Fibroblast of skin of left biceps (primary cell): ENCODE results near the gene MN1.

Source experiments
- DNase-seq, 2 experiments: peaks; one replicate each; pipeline ENCODE4 v3.0.0-alpha.2; 2013; ENCODE audit warnings: low read depth in 2 of 2

The MN1 gene

DNA sequence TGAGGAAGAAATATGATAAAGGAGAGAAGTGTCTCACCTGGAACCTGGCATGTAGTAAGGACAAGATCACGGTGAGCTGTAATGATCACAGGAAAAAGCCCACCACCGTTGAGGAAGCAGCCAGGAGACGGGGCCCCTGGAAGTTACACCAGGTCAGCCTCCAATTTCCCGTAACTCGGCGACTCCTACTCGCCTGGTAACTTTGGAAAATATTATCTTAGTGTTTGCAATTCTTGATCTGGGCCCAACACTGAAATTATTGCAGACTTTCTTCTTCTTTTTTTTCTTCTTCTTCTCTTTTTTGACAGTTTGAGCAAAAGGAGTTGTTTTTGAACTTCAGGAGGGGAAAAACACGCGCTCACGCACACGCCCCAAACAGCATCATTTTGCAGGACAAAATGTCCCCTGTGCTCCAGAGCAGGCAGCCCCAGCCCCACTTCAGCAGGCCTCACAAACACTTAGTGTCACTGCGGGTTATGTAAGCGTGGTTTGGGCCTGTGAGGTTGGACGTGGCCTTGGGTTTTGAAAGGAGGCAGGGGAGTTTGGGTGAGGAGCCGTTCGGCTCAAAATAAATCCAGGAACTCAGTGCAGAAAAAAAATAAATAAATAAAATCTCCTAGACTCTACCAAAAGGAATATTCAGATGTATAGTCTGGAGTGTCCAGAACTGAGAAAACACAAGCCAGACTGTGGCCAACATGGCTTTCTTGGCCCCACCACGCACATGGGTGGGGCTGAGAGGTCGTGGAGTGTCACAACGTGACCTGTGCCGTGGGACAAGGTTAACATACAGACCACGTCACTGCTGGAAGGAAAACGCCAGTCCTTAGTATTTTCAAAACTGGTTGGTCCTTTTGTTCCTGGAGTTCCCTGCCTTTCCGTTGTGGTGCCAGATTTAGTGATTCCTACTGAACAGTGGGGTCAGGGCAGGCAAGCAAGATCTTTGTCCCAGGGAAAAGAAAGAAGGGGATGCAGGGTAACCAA lies 26.3 kb upstream of the MN1 start:
- DNase-seq = no peak

DNA sequence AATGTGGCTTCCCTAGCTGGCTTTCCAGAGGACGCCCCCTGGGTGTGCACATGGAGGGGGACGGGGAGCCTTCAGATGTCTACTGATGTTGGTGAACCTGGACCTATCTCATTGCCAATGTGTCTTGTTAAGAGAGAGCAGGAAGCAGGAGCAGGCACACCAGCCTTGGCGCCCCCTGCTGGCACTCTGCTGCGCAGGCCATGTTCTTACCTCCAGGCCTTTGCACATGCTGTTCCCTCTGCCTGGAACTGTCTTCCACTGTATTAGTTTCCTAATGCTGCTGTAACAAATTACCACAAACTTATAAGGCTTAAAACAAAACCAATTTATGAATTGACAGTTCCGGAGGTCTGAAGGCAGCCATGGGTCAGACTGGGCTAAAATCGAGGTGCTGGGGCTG lies 23.6 kb upstream of the MN1 start:
- no peak for DNase-seq

DNA sequence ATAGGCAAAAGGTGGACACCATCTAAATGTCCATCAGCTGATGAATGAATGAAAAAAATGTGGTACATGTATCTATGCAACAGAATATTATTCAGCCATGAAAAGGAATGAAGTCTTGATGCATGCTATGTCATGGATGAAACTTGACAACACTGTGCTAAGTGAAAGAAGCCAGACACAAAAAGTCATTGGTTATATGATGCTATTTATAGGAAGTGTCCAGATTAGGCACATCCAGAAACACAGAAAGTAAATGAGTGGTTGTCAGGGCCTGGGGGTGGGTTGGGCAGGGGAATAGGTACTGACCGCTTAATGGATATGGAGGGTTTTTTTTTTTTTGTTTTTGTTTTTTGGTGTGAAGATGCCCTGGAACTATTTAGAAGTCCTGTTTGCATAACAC lies 21.7 kb upstream of the MN1 start:
- DNase-seq = no peak

DNA sequence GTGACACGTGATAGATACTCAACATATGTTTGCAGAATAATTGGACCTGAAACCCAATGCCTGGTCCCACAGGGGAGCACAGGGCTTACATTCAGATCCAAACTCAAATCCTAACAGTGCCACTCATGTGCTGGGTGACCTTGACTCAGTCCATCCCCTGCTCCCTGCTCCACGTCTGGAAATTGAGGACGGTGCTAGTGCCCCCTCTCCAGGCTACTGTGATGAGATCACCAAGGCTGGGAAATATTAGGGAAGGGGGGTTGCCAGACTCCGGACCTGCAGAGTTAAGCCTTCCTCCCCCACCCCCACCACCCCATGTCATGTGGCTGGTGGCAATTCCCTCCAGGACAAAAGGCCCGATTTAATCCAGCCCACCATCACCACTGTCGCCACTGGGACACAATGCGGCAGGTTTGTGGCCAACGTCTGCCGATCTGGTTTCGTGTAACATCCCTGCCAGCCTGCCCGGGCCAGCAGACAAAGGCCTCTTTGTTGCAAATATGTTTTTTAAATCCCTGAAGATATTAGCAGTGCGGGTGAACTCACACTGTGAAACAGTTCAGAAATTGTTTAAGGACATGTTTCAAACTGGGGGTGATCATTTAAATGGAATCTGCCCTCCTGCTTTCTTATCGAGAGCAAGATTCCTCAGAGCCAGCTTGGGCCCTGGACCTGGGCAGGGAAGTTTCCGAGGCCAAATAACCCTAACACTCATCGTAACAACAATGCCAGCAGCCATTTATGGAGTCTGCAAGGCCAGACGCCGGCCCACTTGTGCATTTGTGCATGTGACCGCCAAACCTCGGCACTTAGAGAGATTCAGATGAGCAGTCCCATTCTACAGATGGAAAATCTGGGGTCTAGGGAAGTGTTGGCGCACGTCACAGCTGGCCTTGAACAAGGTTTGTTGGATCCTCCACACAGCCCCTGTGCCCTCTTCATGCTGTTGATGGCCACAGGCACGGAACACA lies 19.6 kb upstream of the MN1 start:
- DNase-seq = no peak

DNA sequence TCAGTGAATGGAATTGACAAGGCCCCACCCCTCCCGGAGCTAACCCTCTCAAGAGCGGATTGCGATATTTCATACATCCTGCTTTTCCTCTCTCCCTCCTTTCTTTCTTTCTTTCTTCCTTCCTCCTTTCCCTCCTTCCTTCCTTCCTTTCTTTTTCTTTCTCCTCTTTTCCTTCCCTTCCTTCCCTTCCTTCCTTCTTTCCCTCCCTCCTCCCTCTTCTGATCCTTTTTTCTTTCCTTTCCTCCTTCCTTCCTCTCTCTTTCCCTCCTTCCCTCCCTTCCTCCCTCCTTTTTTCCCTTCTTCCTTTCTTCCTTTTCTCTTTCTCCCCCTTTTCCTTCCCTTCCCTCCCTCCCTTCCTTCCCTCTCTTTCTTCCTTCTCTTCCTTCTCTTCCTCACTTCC lies 15.0 kb upstream of the MN1 start:
- DNase-seq = no peak

DNA sequence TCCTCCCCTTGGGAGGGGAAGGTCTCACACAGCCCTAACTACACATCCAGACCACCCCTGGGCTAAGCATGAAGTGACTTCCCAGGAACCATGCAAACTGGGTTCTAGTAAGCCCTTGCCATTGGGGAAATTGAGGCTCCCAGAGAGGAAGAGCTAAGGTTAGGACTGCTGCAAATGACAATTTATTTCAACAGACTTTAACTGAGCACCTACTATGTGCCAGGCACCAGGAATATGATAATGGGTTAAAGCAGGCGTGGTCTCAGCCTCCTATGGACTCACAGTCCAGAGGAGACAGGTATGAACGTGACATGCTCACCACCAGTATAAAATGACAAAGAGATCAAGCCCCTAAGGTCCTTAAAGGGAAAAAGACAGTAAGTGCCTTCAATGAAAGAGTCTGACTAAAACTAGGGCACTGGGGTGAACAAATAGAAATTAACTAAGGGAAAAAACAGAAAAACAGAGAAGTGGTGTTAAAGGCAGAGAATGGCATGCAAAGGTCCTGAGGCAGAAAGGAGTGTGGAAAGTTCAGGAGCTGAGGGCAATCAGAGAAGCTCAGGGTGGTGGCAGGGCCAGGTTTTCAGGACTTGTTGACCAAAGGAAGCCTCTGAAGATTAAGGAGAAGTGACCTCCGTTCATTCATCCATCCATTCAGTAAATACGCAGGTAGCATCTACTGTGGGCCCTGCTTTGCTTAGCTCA lies 14.4 kb upstream of the MN1 start:
- DNase-seq = no peak

DNA sequence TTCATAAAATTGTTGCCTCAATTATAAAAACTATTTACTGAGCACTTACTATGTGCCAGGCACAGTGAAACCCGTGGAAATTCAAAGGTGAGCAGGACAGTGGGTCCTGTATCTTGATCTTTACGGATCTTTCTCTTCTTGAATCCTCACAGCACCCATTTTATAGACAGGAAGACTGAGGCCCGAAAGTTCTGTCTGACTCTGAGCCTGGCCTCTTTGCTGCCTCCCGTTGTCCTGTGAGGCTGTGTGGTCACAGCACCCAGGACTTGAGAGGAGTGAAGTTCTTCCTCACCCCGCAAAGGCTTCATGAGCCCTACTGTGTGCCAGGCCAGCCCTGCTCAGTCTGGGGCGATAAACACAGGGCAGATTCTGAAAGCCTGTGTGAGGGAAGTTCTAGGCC lies 13.4 kb upstream of the MN1 start:
- DNase-seq = no peak

DNA sequence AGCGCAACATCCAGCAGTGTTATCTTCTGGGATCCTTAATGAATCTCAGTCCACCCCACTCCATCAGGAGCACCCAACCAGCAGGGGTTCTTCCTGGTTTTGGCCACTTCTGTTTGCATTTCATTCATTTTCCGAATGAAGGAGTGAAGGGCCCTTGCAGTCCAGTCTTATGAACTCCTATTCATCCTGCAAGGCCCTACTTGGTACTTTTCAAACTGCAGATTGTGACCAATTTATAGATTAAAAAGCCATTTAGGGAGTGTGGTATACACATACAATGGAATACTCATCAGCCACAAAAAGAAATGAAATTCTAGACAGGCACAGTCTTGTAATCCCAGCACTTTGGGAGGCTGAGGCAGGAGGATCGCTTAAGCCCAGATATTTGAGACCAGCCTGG lies 10.2 kb upstream of the MN1 start:
- no peak for DNase-seq

DNA sequence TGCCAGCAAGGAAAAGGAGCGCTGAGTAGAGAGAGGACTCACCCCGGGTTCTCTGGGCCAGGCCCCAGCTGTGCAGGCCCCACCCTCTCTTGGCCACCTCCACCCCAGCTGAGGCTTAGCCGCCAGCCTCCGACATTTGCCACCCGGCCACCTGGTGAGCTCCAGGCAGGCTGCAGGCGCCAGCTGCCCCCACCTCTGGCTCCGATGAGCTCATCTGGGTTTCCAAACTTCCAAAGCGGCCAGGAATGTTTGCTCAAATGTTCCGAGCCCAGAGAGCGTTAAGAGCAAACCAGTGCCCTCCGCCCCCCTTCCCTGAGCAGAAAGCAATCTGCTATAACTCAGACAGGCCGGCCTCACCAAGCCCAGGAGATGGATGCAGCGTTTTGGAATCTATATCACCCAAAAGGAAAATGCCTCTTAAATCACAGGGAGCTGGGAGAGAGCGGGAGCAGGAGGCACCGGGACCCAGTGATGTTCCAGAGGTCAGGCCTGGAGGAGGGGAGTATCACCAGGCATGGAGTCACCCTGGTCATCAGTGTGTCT lies 9.1 kb upstream of the MN1 start:
- DNase-seq = no peak

DNA sequence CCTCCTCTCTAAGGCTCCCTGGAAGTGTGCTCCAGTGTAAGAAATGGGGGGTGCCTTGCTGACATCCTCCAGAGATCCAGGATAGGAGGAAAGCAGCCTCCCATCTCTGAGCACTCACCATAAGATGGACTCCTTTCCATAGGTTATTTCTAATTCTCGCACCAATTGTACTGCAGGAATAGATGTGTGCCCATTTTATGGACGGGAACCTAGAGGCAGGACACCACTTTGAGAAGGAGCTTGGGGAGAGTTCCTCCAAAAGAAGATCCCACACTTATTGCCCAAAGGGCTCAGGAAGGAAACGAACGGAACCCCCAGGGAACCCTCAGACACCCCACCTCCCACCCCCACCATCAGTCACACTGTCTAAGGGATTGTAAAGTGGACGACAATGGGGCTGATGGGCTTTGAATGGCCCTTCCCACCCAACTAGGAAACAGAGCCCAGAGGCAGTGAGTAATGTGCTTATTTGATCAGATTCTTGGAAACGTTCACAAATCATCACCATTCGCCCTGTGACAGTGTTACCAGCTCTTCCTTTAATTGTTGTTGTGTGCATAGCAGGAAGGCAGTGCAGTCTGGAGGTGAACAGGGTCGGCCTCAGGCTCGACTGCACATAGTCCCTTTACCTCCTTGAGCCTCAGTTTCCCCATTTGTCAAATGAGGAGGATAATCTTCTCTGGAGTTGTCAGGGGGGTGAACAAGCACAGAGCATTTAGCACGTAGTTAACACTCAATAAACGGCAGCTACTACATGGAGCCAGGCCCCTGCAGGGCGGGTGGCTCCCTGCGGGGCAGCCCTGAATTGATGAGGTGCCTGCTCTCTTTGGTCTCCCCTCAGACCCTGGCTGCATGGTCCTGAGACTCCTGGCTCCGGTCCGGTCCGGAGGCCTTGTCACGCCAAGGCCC lies 8.4 kb upstream of the MN1 start:
- DNase-seq = no peak

DNA sequence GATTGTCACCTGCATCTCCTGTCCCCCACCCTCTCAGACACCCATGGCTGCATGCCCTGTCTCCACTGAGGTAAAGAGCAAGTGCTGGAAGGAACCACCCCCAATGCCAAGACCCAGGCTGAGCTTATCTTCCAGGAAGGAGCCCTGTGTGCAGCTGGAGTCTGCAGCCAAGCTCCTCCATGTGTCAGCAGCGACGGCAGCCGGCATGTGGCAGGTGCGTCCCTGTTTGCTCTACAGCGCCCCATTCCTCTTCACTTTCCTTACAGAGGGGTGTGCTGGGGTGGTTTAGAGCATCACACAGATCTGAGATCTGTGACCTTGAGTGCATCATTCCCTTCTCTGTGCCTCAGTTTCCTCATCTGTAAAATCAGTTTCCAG lies 7.7 kb upstream of the MN1 start:
- no peak for DNase-seq

DNA sequence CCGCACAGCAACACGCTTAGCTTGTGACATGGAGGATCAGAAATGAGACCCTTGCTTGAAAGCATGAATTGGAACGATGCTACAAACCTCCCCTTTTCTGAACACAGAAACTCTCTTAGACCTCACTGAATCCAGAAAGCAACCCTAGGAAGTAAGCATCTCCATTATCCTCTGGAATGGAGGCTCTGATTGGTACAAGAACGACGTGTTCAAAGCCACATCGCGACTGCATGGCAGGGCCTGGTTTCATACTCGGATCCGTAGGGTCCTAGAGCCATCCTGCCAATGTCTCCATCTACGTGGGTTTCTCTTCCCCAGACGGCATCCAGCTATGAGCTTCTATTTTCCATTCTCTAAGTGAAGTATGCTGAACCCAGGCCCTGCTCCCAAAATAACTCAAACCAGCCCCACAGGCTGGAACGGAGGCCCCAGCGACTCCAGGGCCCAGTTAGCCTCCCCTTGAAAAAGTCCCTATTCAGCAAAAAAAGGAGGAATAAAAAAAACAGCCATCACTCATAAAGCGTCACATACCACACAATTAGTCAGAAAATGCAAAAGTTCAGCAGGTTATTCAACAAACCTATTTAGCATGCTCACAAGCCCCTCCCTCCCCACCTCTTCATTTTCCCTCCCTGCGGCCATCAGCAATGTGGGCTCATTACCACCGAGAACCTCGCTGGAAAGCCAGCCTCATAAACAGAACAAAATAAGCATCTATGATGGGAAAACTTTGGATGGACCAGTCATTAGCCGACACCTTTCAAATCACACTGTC lies 7.1 kb upstream of the MN1 start:
- DNase-seq = no peak

DNA sequence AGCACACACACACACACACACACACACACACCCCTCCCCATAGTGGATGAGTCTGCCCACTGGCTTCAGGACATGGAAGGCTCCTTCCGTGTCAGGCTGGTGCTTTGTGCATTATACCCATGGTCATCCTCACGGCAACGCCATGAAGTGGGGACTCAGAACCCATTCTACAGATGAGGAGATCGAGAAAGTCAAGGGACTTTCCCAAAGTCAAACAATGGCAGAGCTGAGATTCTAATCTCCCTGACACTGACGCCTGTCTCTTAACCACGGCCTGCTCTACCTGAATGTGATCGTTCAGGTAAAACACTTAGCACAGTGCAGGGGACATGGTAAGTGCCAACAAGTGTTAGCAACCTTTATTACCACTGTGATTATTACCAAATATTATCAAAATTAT lies 4.3 kb upstream of the MN1 start:
- DNase-seq = no peak

DNA sequence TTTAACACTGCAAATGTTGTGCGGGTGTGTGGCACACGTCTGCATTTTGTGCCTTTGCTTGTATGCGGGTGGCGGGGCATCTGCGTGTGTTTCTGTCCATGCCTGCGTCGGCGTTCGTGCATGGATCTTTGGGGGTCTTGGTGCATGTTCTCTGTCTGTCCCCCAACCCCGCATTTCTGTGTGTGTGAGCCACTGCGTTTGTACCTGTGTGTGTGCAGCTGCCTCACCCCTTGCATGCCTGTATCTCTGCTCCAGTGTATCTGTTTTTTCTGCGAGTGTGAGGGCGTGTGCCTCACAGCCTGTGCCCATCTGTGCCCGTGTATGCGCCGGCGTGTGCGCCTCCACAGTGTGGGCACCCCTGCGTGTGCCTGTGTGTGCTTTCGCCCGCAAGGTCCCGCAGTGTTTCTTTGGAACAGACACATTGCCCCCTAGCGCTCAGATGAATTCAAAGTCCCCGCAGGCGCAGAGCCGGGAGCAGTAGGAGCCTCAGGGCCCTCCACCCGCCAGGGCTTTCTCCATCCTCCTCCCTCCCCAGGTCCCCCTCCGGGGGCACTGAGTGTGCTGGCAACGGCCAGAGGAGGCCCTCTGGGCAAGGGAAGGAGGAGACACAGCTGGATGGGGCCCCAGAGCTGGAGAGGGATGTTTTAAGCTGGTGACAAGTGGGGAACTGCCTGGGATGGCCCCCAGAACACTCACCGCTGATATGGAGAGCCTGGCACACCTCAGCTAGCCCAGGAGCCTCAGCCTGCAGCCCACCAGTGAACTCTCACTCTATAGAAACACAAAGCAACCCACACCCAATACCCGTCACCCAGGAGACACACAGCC lies 3.1 kb upstream of the MN1 start:
- peak in 1 of 2 experiments; percentile 38 for DNase-seq

DNA sequence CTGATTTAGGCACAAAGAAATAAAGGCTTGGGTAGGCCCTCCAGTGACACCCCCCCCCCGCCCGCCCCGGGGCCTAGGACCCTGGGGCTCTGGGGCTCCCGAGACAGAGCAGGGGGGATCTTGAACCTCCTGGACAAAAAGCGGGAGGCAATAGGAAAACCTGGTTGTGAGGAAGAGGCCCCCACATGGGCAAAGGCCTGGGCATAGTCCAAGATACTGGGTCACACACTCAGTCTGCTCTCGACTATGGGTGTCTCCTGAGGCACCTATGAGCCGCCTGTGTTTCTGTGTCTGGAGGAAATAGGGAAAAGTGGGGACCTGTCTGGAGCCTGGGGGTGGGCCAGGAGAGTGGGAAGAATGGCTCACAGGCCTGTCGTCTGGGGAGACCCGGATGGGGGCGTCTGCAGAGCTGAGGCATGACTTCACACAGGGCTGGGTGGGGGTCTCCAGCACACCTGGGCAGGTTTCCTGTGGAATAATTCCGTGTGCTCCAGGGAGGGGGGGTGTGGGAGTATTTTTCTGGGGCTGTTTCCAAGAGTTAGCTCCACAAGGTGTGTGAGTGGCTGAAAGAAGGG lies 2.4 kb upstream of the MN1 start:
- no peak for DNase-seq

DNA sequence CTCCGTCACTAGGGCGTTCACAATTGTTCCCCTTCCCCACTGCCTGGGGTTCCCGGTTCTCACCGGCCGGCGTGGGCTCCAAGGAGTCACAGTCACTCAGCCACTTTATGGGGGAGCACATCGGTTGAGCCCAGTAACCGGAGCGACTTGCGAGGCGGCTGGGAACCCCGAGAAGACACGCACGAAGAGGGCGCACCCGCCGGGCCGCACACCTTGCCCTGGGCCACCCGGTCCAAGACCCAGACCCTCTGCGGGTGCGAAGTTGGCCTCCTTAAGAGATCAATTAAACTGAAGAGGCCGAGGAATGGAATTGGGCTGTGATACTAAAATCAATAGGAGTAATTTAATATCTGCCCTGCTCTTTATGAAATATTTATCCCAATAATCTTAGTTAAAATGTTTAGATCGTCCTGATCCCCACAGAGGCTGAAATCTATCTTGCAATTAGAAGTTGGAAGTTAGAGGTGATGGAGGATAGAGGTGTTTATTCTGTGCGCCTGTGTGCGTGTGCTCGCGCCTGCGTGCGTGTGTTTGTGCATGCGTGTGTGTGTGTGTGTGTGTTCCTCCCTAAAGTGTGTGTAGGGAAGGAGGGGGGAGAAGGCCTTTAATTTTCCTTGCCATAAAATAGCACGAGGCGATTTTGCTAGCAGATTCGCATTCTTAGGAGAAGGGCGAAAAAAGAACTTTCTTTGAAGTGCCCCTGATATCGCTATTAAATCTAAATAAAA lies 954 bp upstream of the MN1 start:
- DNase-seq = no peak

DNA sequence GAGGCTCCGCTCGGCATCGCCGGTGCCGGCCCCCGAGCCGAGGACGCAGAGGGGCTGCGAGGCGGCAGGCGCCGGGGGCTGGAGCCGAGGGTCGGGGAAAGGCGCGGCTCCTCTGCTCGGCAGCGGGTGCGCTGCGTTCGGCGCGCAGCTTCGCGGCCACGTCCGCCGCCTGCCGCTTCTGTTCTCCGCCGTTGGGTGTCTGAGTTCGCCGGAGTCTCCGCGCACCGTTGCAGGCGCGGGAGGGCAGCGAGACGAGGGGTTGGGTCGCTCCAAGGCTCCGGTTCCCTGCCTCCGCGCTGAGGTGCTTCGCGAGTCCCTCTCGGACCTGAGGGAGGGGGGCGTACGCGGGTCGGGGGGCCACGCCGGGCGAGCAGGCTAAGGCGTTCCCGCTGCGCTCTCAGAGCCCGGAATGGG lies 347 bp downstream of the MN1 start:
- no peak for DNase-seq
